SK-N-SH treated with all-trans-retinoic acid at 6 μM for 48 hours (cell line): Measurements from ENCODE around the gene TOP3A.
A peak's percentile ranks its signal among the peaks of the same experiment; 100 is the strongest.
"Not testable (repeated sequence)": the region's sequence is repeated elsewhere in the genome, so short reads cannot be mapped to it uniquely, and the experiment has no call there.

ENCODE experiments used
- ATAC-seq: fragments of 200-7000 bp; cut with Tn5 transposase; 3 replicates; pipeline ENCODE4 v1.9.1; 2020; ENCODE audit warnings: mild to moderate bottlenecking, moderate library complexity
- BACH2 ChIP-seq: fragments of 250-450 bp; sonication (Bioruptor Pico); IDR thresholded peaks from 2 replicates; pipeline ENCODE4 v1.9.0; 2021; ENCODE audit warnings: mild to moderate bottlenecking, borderline replicate concordance
- CSDC2 ChIP-seq: fragments of 250-450 bp; sonication (Bioruptor Pico); IDR thresholded peaks from 2 replicates; pipeline ENCODE4 v1.5.0; 2020; ENCODE audit warnings: mild to moderate bottlenecking, moderate library complexity
- ISL1 ChIP-seq: fragments of 250-450 bp; sonication (Bioruptor Pico); IDR thresholded peaks from 2 replicates; pipeline ENCODE4 v2.1.2; 2022; ENCODE audit warnings: mild to moderate bottlenecking, moderate library complexity
- OSR1 ChIP-seq: fragments of 250-450 bp; sonication (Bioruptor Pico); IDR thresholded peaks from 2 replicates; pipeline ENCODE4 v1.8.0; 2022; ENCODE audit warnings: moderate library complexity, mild to moderate bottlenecking, inconsistent platforms
- SNAI2 ChIP-seq: fragments of 250-450 bp; sonication (Bioruptor Pico); IDR thresholded peaks from 2 replicates; pipeline ENCODE4 v1.5.0; 2020; ENCODE audit warnings: mild to moderate bottlenecking, moderate library complexity
- TCF4 ChIP-seq: fragments of 250-450 bp; sonication (Bioruptor Pico); IDR thresholded peaks from 2 replicates; pipeline ENCODE4 v1.8.0; 2021; ENCODE audit warnings: mild to moderate bottlenecking, moderate library complexity, borderline replicate concordance
- TOX ChIP-seq: fragments of 250-450 bp; sonication (Bioruptor Pico); IDR thresholded peaks from 2 replicates; pipeline ENCODE4 v1.8.0; 2021; ENCODE audit warnings: mild to moderate bottlenecking, moderate library complexity, borderline replicate concordance
- ZC3H10 ChIP-seq: fragments of 250-450 bp; sonication (Bioruptor Pico); IDR thresholded peaks from 2 replicates; pipeline ENCODE4 v1.5.1; 2021; ENCODE audit warnings: mild to moderate bottlenecking, moderate library complexity
- ZFP3 ChIP-seq: fragments of 250-450 bp; sonication (Bioruptor Pico); IDR thresholded peaks from 2 replicates; pipeline ENCODE4 v1.5.0; 2020; ENCODE audit warnings: mild to moderate bottlenecking, moderate library complexity
- ZFP30 ChIP-seq: fragments of 450-650 bp; formaldehyde crosslinking; IDR thresholded peaks from 2 replicates; pipeline ENCODE4 v1.5.0; 2022; ENCODE audit warnings: mild to moderate bottlenecking, moderate library complexity
- ZNF70 ChIP-seq: fragments of 450-650 bp; formaldehyde crosslinking; IDR thresholded peaks from 2 replicates; pipeline ENCODE4 v1.5.0; 2020; ENCODE audit warnings: mild to moderate bottlenecking, moderate library complexity
- TF ChIP-seq, protein P1 (sequence below): fragments of 250-450 bp; sonication (Bioruptor Pico); IDR thresholded peaks from 2 replicates; pipeline ENCODE4 v1.8.0; 2020; ENCODE audit warnings: mild to moderate bottlenecking, moderate library complexity, borderline replicate concordance
- TF ChIP-seq, protein P2 (sequence below): fragments of 250-450 bp; sonication (Bioruptor Pico); IDR thresholded peaks from 2 replicates; pipeline ENCODE4 v1.5.1; 2021; ENCODE audit warnings: mild to moderate bottlenecking, moderate library complexity

The TOP3A gene

DNA sequence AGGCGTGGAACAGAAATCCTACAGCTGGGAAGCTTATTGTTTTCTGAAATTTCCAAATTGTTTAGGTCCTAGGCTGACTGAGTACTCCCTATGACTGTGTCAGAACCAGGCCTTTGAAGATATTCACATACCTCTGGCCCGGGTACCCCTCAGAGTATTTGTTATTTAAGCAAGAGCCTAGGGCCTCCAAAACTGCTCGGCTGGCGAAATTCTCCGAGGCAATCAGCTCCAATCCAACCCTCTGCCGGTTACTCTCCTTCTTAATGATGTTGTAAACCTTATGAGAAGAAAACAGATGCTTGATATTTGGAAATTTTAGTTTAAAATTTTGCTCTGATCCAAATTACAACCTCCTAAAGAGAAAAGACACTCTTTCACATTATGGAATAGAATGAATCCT lies 38.7 kb upstream of the TOP3A start:
- ATAC-seq, result no peak
- TF ChIP-seq SNAI2 (CRISPR knock-in tag) (no peak), ZFP30 (no peak)
- TF ChIP-seq, all 23 proteins: peak for 0

DNA sequence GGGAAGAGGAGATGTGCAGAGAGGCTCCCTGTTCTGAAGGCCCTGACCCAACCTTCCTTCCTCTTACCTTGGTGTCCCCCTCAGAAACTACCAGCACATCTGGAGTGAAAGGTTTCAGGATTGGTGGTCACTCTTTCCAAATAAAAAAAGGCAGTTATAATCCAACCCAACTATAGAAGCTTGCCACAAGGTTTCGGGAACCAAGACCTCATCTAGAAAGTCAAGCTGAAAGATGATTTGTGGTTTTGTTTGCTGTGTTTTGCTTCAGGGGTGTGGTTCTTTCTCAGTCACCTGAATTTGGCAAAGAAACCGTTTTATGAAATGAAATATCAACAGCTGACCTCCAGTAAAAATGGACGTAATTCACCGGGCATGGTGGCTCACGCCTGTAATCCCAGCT lies 29.2 kb upstream of the TOP3A start:
- ATAC-seq, result no peak
- TF ChIP-seq ZFP30 (no peak), TCF4 (CRISPR knock-in tag) (no peak), OSR1 (CRISPR knock-in tag) (no peak), BACH2 (CRISPR knock-in tag) (no peak), SNAI2 (CRISPR knock-in tag) (no peak)
- TF ChIP-seq, protein P1, sequence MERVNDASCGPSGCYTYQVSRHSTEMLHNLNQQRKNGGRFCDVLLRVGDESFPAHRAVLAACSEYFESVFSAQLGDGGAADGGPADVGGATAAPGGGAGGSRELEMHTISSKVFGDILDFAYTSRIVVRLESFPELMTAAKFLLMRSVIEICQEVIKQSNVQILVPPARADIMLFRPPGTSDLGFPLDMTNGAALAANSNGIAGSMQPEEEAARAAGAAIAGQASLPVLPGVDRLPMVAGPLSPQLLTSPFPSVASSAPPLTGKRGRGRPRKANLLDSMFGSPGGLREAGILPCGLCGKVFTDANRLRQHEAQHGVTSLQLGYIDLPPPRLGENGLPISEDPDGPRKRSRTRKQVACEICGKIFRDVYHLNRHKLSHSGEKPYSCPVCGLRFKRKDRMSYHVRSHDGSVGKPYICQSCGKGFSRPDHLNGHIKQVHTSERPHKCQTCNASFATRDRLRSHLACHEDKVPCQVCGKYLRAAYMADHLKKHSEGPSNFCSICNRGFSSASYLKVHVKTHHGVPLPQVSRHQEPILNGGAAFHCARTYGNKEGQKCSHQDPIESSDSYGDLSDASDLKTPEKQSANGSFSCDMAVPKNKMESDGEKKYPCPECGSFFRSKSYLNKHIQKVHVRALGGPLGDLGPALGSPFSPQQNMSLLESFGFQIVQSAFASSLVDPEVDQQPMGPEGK (CRISPR knock-in tag), result no peak

DNA sequence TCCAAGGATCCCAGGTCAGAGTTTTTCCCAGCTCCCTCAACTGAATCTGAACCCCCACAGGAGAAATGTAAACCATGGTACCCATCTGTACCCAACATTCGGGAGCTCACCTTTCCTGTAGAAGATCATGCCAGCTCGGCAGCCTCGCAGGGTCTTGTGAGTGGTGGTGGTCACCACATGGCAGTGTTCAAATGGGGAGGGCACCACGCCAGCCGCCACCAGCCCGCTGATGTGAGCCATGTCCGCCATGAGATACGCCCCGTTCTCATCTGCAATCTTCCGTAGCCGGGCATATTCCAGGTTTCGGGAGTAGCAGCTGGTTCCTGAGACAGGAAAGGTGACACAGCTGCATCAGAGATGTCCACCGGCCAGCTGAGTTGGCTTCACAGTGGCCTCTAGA lies 25.1 kb upstream of the TOP3A start:
- TF ChIP-seq OSR1 (CRISPR knock-in tag) (no peak), BACH2 (CRISPR knock-in tag) (no peak), ISL1 (CRISPR knock-in tag) (no peak), TCF4 (CRISPR knock-in tag) (no peak), ZFP3 (no peak), TOX (CRISPR knock-in tag) (no peak), ZNF70 (no peak), ZFP30 (no peak), CSDC2 (CRISPR knock-in tag) (no peak), ZC3H10 (no peak), SNAI2 (CRISPR knock-in tag) (no peak)
- TF ChIP-seq, protein P1 (CRISPR knock-in tag), result no peak
- TF ChIP-seq, protein P2, sequence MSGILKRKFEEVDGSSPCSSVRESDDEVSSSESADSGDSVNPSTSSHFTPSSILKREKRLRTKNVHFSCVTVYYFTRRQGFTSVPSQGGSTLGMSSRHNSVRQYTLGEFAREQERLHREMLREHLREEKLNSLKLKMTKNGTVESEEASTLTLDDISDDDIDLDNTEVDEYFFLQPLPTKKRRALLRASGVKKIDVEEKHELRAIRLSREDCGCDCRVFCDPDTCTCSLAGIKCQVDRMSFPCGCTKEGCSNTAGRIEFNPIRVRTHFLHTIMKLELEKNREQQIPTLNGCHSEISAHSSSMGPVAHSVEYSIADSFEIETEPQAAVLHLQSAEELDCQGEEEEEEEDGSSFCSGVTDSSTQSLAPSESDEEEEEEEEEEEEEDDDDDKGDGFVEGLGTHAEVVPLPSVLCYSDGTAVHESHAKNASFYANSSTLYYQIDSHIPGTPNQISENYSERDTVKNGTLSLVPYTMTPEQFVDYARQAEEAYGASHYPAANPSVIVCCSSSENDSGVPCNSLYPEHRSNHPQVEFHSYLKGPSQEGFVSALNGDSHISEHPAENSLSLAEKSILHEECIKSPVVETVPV (CRISPR knock-in tag), result no peak
- ATAC-seq, result no peak

DNA sequence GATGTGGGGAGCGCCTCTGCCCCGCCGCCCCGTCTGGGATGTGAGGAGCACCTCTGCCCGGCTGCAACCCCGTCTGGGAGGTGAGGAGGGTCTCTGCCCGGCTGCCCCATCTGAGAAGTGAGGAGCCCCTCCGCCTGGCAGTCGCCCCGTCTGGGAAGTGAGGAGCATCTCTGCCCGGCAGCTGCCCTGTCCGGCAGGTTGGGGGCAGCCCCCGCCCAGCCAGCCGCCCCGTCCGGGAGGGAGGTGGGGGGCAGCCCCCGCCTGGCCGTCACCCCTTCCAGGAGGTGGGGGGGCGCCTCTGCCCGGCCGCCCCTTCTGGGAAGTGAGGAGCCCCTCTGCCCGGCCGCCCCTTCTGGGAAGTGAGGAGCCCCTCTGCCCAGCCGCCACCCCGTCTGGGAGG lies 23.4 kb upstream of the TOP3A start:
- ATAC-seq, result not testable (repeated sequence)

DNA sequence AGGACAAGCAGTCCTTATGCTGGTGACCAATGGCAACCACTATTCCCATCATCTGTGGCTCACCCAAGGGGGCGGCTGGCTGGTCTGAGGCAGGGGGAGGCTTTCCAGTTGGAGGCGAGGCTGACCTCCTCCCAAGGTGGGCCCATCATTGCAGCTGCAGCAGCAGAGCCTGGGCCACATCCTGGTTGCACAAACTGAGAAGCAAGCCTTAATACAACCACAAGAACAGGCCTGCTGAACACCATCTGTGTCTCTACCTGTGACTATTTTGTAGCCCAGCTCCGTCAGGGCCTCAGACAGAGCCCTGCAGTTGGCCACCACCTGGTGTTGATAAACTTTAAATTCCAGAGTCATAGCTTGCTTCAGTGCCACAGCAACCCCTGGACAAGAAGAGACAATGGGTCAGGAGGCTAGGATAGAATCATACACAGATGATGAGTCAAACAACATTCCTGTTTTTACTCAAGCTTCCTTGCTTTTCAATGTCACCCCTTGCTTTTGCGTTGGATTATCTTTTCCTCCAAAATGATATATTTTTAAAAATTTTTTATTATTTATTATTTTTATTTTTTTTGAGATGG lies 18.2 kb upstream of the TOP3A start:
- peak; percentile 40; the same call in 2 of the 3 replicates for ATAC-seq
- no peak for TF ChIP-seq SNAI2 (CRISPR knock-in tag)

DNA sequence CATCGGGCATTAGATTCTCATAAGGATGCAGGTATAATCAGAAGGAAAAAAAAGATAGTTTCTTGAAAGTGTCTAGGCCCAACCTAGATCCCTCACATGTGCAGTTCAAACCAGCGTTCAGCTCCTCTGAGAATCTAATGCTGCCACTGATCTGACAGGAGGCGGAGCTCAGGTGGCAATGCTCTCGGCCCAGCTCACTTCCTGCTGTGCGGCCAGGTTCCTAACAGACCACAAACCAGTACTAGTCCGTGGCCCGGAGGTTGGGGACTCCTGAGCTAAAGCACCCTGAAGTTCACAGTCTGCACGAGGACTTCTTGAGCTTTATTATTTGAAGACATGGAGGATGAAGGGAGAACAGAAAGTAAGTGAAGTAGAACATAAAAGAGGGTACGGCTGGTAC lies 17.1 kb upstream of the TOP3A start:
- TF ChIP-seq, protein P1 (CRISPR knock-in tag), result no peak
- TF ChIP-seq, protein P2 (CRISPR knock-in tag), result no peak
- TF ChIP-seq SNAI2 (CRISPR knock-in tag) (no peak), BACH2 (CRISPR knock-in tag) (no peak)
- ATAC-seq, result no peak
